ACC112 (cell line): ENCODE data around the gene IGF2R.
A peak's percentile ranks its signal among the peaks of the same experiment; 100 is the strongest.

Experiments
- H2AFZ ChIP-seq: fragments of 200-600 bp; sonication (generic); one replicate; pipeline ENCODE4 v1.6.0; 2017; ENCODE audit warnings: antibody characterized with exemption, low read length; ENCODE audit not compliant: unreplicated experiment
- H3K27ac ChIP-seq: fragments of 200-600 bp; sonication (generic); 2 replicates; pipeline ENCODE4 v1.5.1; 2014; ENCODE audit warnings: low read depth, mild to moderate bottlenecking, antibody characterized with exemption, low read length, moderate library complexity
- H3K27me3 ChIP-seq: fragments of 200-600 bp; sonication (generic); 2 replicates; pipeline ENCODE4 v1.6.1; 2014; ENCODE audit warnings: mild to moderate bottlenecking, antibody characterized with exemption, low read length, moderate library complexity, mixed read lengths; ENCODE audit not compliant: insufficient read depth
- H3K36me3 ChIP-seq: fragments of 200-600 bp; sonication (generic); 2 replicates; pipeline ENCODE4 v1.6.1; 2016; ENCODE audit warnings: mild to moderate bottlenecking, antibody characterized with exemption, low read length, moderate library complexity, mixed read lengths; ENCODE audit not compliant: insufficient read depth
- H3K4me1 ChIP-seq: fragments of 200-600 bp; sonication (generic); one replicate; pipeline ENCODE4 v1.6.1; 2016; ENCODE audit warnings: low read length, mixed read lengths; ENCODE audit not compliant: insufficient read depth, unreplicated experiment, control insufficient read depth
- H3K4me3 ChIP-seq: fragments of 200-600 bp; sonication (generic); 2 replicates; pipeline ENCODE4 v1.5.1; 2014; ENCODE audit warnings: mild to moderate bottlenecking, low read depth, low read length
- H3K79me2 ChIP-seq: fragments of 200-600 bp; sonication (generic); one replicate; pipeline ENCODE4 v1.6.0; 2016; ENCODE audit warnings: low read length; ENCODE audit not compliant: control insufficient read depth, unreplicated experiment, insufficient read depth

Gene IGF2R

GRCh38 chr6:160043784-160044183, 74.9 kb downstream of the IGF2R start:
- peak overlapping the region; percentile 97 for H3K27ac ChIP-seq
- peaks cover 44% of the 10 kb centered on the region for H3K4me1 ChIP-seq
- H3K27me3 ChIP-seq, result no peaks in the 10 kb centered on the region
- peak overlapping the region; percentile 58 for H3K4me3 ChIP-seq
- peaks cover 3% of the 10 kb centered on the region for H3K79me2 ChIP-seq
- peaks cover 58% of the 10 kb centered on the region for H3K36me3 ChIP-seq
- no peak overlapping the region for H2AFZ ChIP-seq

- peaks cover 67% of the 10 kb centered on the region for H3K36me3 ChIP-seq
- H3K27ac ChIP-seq, result peak overlapping the region; percentile 97; the same call in 1 of the 2 replicates
- no peak overlapping the region for H2AFZ ChIP-seq
- peaks cover 3% of the 10 kb centered on the region for H3K79me2 ChIP-seq
- H3K4me3 ChIP-seq, result no peak overlapping the region
- H3K27me3 ChIP-seq, result no peaks in the 10 kb centered on the region
- peaks cover 44% of the 10 kb centered on the region for H3K4me1 ChIP-seq
These were observed 75.8 kb downstream of the IGF2R start for GRCh38 chr6:160044687-160045086.

GRCh38 chr6:160048471-160048870, 79.6 kb downstream of the IGF2R start:
- H3K4me1 ChIP-seq, result peaks cover 19% of the 10 kb centered on the region
- H3K79me2 ChIP-seq, result peaks cover 3% of the 10 kb centered on the region
- H3K27ac ChIP-seq, result no peak overlapping the region
- H3K4me3 ChIP-seq, result no peak overlapping the region
- H2AFZ ChIP-seq, result no peak overlapping the region
- H3K36me3 ChIP-seq, result peaks cover 84% of the 10 kb centered on the region
- no peaks in the 10 kb centered on the region for H3K27me3 ChIP-seq

GRCh38 chr6:160049346-160049745, 80.5 kb downstream of the IGF2R start:
- H3K79me2 ChIP-seq, result no peaks in the 10 kb centered on the region
- H3K4me3 ChIP-seq, result no peak overlapping the region
- H3K27ac ChIP-seq, result no peak overlapping the region
- H2AFZ ChIP-seq, result no peak overlapping the region
- H3K36me3 ChIP-seq, result peaks cover 78% of the 10 kb centered on the region
- H3K27me3 ChIP-seq, result no peaks in the 10 kb centered on the region
- H3K4me1 ChIP-seq, result peaks cover 12% of the 10 kb centered on the region

- Histone ChIP-seq H3K4me3 (no peak overlapping the region), H2AFZ (no peak overlapping the region), H3K79me2 (no peaks in the 10 kb centered on the region), H3K36me3 (peaks cover 71% of the 10 kb centered on the region), H3K27me3 (no peaks in the 10 kb centered on the region), H3K27ac (no peak overlapping the region), H3K4me1 (peaks cover 6% of the 10 kb centered on the region)
These were observed 81.1 kb downstream of the IGF2R start for GRCh38 chr6:160050022-160050421.

GRCh38 chr6:160051390-160051789, 82.5 kb downstream of the IGF2R start:
- no peak overlapping the region for H3K4me3 ChIP-seq
- H3K27ac ChIP-seq, result no peak overlapping the region
- H3K79me2 ChIP-seq, result no peaks in the 10 kb centered on the region
- H3K27me3 ChIP-seq, result no peaks in the 10 kb centered on the region
- no peak overlapping the region for H2AFZ ChIP-seq
- H3K36me3 ChIP-seq, result peaks cover 59% of the 10 kb centered on the region
- H3K4me1 ChIP-seq, result no peaks in the 10 kb centered on the region

GRCh38 chr6:160054271-160054670, 85.4 kb downstream of the IGF2R start:
- Histone ChIP-seq H3K4me3 (no peak overlapping the region), H3K4me1 (no peaks in the 10 kb centered on the region), H3K79me2 (no peaks in the 10 kb centered on the region), H2AFZ (no peak overlapping the region), H3K36me3 (peaks cover 43% of the 10 kb centered on the region), H3K27ac (no peak overlapping the region), H3K27me3 (no peaks in the 10 kb centered on the region)

- Histone ChIP-seq H3K36me3 (peaks cover 39% of the 10 kb centered on the region), H3K4me3 (no peak overlapping the region), H3K4me1 (no peaks in the 10 kb centered on the region), H3K79me2 (no peaks in the 10 kb centered on the region), H2AFZ (no peak overlapping the region), H3K27me3 (no peaks in the 10 kb centered on the region), H3K27ac (no peak overlapping the region)
These were observed 86.0 kb downstream of the IGF2R start for GRCh38 chr6:160054913-160055312.

GRCh38 chr6:160055378-160055777, 86.5 kb downstream of the IGF2R start:
- Histone ChIP-seq H3K27ac (no peak overlapping the region), H3K27me3 (no peaks in the 10 kb centered on the region), H3K79me2 (no peaks in the 10 kb centered on the region), H2AFZ (no peak overlapping the region), H3K36me3 (peaks cover 34% of the 10 kb centered on the region), H3K4me1 (no peaks in the 10 kb centered on the region), H3K4me3 (no peak overlapping the region)

GRCh38 chr6:160055813-160056212, 86.9 kb downstream of the IGF2R start:
- Histone ChIP-seq H2AFZ (no peak overlapping the region), H3K4me1 (no peaks in the 10 kb centered on the region), H3K27me3 (no peaks in the 10 kb centered on the region), H3K36me3 (peaks cover 30% of the 10 kb centered on the region), H3K27ac (no peak overlapping the region), H3K4me3 (no peak overlapping the region), H3K79me2 (no peaks in the 10 kb centered on the region)

- Histone ChIP-seq H3K4me1 (no peaks in the 10 kb centered on the region), H2AFZ (no peak overlapping the region)
These were observed 88.2 kb downstream of the IGF2R start for GRCh38 chr6:160057080-160057479.

More at GRCh38 chr6:160057080-160057479, 88.2 kb downstream of the IGF2R start:
- H3K36me3 ChIP-seq, result peaks cover 26% of the 10 kb centered on the region
- no peak overlapping the region for H3K4me3 ChIP-seq
- no peaks in the 10 kb centered on the region for H3K27me3 ChIP-seq
- no peak overlapping the region for H3K27ac ChIP-seq
- no peaks in the 10 kb centered on the region for H3K79me2 ChIP-seq
